Astrocyte (in vitro differentiated cells and primary cell): Measurements from ENCODE around the gene C19orf12. TPM values are rescaled to one million over a fixed set of nuclear protein-coding genes. Genes with fewer than 3 reads are reported as not detected.

ENCODE experiments used
- DNase-seq: peaks from one replicate; pipeline ENCODE4 v3.0.0-alpha.2; 2010; ENCODE audit warnings: low read depth
- FAIRE-seq: peaks from 2 replicates; lab custom pipeline; 2011; peaks lifted over from hg19 to GRCh38; lab: Jason Lieb, UNC
- H2AFZ ChIP-seq: 2 replicates; pipeline ENCODE4 v1.6.0; 2012; ENCODE audit warnings: low read depth, low read length, inconsistent platforms
- H3K27ac ChIP-seq: 2 replicates; pipeline ENCODE4 v1.5.1; 2011; ENCODE audit warnings: low read depth, low read length, inconsistent platforms
- H3K27me3 ChIP-seq: 2 replicates; pipeline ENCODE4 v1.6.0; 2011; ENCODE audit warnings: low read length, inconsistent platforms; ENCODE audit not compliant: insufficient read depth
- H3K36me3 ChIP-seq: 2 replicates; pipeline ENCODE4 v1.5.1; 2011; ENCODE audit warnings: low read length, inconsistent platforms; ENCODE audit not compliant: insufficient read depth
- H3K4me1 ChIP-seq: 2 replicates; pipeline ENCODE4 v1.5.1; 2011; ENCODE audit warnings: low read length, inconsistent platforms; ENCODE audit not compliant: insufficient read depth
- H3K4me2 ChIP-seq: 2 replicates; pipeline ENCODE4 v1.6.0; 2012; ENCODE audit warnings: low read length, inconsistent platforms
- H3K4me3 ChIP-seq: 2 replicates; pipeline ENCODE4 v1.5.1; 2011; ENCODE audit warnings: low read depth, mild to moderate bottlenecking, low read length, inconsistent platforms; ENCODE audit not compliant: insufficient read depth
- H3K79me2 ChIP-seq: 2 replicates; pipeline ENCODE4 v1.6.0; 2012; ENCODE audit warnings: mild to moderate bottlenecking, low read length, inconsistent platforms; ENCODE audit not compliant: insufficient read depth
- H3K9ac ChIP-seq: 2 replicates; pipeline ENCODE4 v1.6.0; 2012; ENCODE audit warnings: mild to moderate bottlenecking, low read length, inconsistent platforms
- H3K9me3 ChIP-seq: 2 replicates; pipeline ENCODE4 v1.5.1; 2012; ENCODE audit warnings: low read depth, mild to moderate bottlenecking, low read length, inconsistent platforms; ENCODE audit not compliant: insufficient read depth
- H4K20me1 ChIP-seq: 2 replicates; pipeline ENCODE4 v1.6.0; 2012; ENCODE audit warnings: low read length, inconsistent platforms; ENCODE audit not compliant: insufficient read depth
- H3K27ac Mint-ChIP-seq: one replicate; pipeline ENCODE4 v1.8.0; 2021; ENCODE audit warnings: mild to moderate bottlenecking, mixed read lengths; ENCODE audit not compliant: unreplicated experiment
- H3K27me3 Mint-ChIP-seq: one replicate; pipeline ENCODE4 v1.8.0; 2021; ENCODE audit warnings: low read depth, mixed read lengths; ENCODE audit not compliant: unreplicated experiment
- H3K36me3 Mint-ChIP-seq: one replicate; pipeline ENCODE4 v1.8.0; 2021; ENCODE audit warnings: low read depth, mixed read lengths; ENCODE audit not compliant: unreplicated experiment
- H3K4me1 Mint-ChIP-seq: one replicate; pipeline ENCODE4 v1.8.0; 2021; ENCODE audit warnings: low read depth, mixed read lengths; ENCODE audit not compliant: unreplicated experiment
- H3K4me3 Mint-ChIP-seq: one replicate; pipeline ENCODE4 v1.8.0; 2021; ENCODE audit warnings: mild to moderate bottlenecking, moderate library complexity, mixed read lengths; ENCODE audit not compliant: unreplicated experiment
- H3K9me3 Mint-ChIP-seq: one replicate; pipeline ENCODE4 v1.8.0; 2021; ENCODE audit warnings: mild to moderate bottlenecking, mixed read lengths; ENCODE audit not compliant: unreplicated experiment
- EZH2 ChIP-seq: IDR thresholded peaks from 2 replicates; pipeline ENCODE4 v1.6.1; 2012; ENCODE audit warnings: mild to moderate bottlenecking, low read length, inconsistent platforms; ENCODE audit not compliant: insufficient read depth
- total RNA-seq: library from RNA; stranded (reverse); gene quantifications from 2 replicates; pipeline ENCODE4 v1.2.1, GENCODE V29; 2021
- TF ChIP-seq, protein P1 (sequence below): IDR thresholded peaks from 2 replicates; pipeline ENCODE4 v1.5.1; 2011; ENCODE audit warnings: low read depth, mild to moderate bottlenecking, inconsistent platforms, low read length, moderate library complexity; ENCODE audit not compliant: insufficient read depth

Gene C19orf12
- total RNA-seq, 1 donor from 2014 or later = 38.7 TPM

DNA sequence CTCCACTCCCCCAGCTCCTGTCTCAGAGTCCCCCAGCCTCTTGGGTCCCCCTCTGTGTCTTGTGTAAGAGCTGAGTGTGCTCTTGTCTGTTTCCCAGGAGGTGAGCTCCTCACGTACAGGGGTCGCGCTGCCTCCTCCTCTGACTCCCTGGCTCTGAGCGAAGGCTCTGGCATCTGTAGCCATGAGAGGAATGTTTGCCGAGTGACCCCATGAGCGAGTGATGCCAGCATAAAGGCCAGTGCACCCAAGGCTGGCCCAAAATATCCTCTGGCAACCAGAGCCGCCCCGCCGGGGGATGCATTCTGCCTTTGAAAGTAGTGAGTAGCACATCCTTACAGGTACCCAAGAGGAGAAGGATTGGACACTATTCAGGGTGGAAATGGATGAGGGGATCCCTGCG is 26.2 kb upstream of the C19orf12 start:
- H3K4me1 Mint-ChIP-seq = no peaks in the 10 kb centered on the region
- H3K79me2 ChIP-seq = no peaks in the 10 kb centered on the region
- H3K4me1 ChIP-seq = no peaks in the 10 kb centered on the region
- no peak overlapping the region for H3K27ac ChIP-seq
- no peak overlapping the region for H3K4me2 ChIP-seq
- H3K9me3 Mint-ChIP-seq = no peaks in the 10 kb centered on the region
- DNase-seq (no peak), FAIRE-seq (no peak)
- H3K27me3 ChIP-seq = no peaks in the 10 kb centered on the region
- H3K4me3 ChIP-seq = no peak overlapping the region
- H3K9ac ChIP-seq = no peak overlapping the region
- no peaks in the 10 kb centered on the region for H3K36me3 Mint-ChIP-seq
- H3K4me3 Mint-ChIP-seq = no peak overlapping the region
- no peak overlapping the region for H2AFZ ChIP-seq
- TF ChIP-seq, protein P1, sequence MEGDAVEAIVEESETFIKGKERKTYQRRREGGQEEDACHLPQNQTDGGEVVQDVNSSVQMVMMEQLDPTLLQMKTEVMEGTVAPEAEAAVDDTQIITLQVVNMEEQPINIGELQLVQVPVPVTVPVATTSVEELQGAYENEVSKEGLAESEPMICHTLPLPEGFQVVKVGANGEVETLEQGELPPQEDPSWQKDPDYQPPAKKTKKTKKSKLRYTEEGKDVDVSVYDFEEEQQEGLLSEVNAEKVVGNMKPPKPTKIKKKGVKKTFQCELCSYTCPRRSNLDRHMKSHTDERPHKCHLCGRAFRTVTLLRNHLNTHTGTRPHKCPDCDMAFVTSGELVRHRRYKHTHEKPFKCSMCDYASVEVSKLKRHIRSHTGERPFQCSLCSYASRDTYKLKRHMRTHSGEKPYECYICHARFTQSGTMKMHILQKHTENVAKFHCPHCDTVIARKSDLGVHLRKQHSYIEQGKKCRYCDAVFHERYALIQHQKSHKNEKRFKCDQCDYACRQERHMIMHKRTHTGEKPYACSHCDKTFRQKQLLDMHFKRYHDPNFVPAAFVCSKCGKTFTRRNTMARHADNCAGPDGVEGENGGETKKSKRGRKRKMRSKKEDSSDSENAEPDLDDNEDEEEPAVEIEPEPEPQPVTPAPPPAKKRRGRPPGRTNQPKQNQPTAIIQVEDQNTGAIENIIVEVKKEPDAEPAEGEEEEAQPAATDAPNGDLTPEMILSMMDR = no peak
- TF ChIP-seq EZH2 = no peak
- H4K20me1 ChIP-seq = no peaks in the 10 kb centered on the region
- H3K36me3 ChIP-seq = no peaks in the 10 kb centered on the region
- peaks cover 37% of the 10 kb centered on the region for H3K27me3 Mint-ChIP-seq
- H3K9me3 ChIP-seq = no peaks in the 10 kb centered on the region
- no peak overlapping the region for H3K27ac Mint-ChIP-seq

DNA sequence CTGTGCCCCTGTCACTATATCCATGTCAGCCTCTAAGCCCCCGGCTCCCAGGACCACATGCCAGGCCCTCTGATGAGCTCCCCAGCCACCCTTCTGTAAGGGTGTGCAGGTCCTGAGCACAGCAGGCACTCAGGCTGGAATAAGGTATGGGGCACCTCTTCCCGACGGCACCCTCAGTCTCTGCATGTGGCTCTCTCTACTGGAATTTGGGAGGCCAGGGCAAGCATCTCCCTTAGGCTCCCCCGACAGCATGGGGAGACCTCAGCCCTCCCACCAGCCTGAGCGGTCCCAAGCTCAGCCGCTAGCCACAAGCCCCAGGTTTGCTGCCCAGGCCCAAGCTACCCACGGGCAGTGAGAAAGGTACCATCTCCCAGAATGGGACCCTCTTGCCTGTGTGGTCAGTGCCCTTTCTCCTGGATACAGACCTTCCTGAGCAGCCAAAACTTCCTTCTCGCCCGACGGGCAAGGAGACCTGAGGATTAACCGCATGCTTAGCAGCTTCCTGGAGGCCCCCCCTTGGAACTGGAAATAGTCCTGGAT is 22.5 kb upstream of the C19orf12 start:
- Histone ChIP-seq H3K9me3 (no peaks in the 10 kb centered on the region), H3K79me2 (no peaks in the 10 kb centered on the region), H3K4me2 (no peak overlapping the region), H3K27me3 (no peaks in the 10 kb centered on the region), H3K27ac (no peak overlapping the region), H3K4me1 (no peaks in the 10 kb centered on the region), H3K4me3 (no peak overlapping the region), H2AFZ (no peak overlapping the region), H4K20me1 (no peaks in the 10 kb centered on the region), H3K36me3 (no peaks in the 10 kb centered on the region), H3K9ac (no peak overlapping the region)
- TF ChIP-seq EZH2 = no peak
- TF ChIP-seq, protein P1 = no peak
- no peak overlapping the region for H3K27ac Mint-ChIP-seq
- no peaks in the 10 kb centered on the region for H3K36me3 Mint-ChIP-seq
- FAIRE-seq (no peak), DNase-seq (no peak)
- H3K4me1 Mint-ChIP-seq = no peaks in the 10 kb centered on the region
- peaks cover 38% of the 10 kb centered on the region for H3K27me3 Mint-ChIP-seq
- no peak overlapping the region for H3K4me3 Mint-ChIP-seq
- peaks cover 2% of the 10 kb centered on the region for H3K9me3 Mint-ChIP-seq

DNA sequence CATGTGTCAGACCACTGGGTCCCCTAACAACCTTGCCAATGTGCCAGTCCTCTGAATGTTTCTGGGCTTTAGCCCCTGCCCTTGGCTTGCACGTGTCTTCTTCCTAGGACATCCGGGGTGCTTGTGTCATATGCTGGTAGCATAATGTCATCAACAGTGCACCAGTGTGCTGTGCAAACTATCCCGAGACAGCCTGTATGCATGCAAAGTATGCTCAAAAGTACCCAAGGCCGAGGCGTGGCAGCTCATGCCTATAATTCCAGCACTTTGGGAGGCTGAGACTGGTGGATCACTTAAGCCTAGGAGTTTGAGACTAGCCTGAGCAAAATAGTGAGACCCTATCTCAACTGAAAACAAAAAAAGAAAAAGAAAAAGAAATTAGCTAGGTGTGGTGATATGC is 20.8 kb upstream of the C19orf12 start:
- H4K20me1 ChIP-seq = no peaks in the 10 kb centered on the region
- DNase-seq = no peak
- no peaks in the 10 kb centered on the region for H3K36me3 Mint-ChIP-seq
- peaks cover 2% of the 10 kb centered on the region for H3K9me3 Mint-ChIP-seq
- H3K27ac Mint-ChIP-seq = no peak overlapping the region
- H3K4me1 Mint-ChIP-seq = no peaks in the 10 kb centered on the region
- no peak overlapping the region for H3K27ac ChIP-seq
- H3K9ac ChIP-seq = no peak overlapping the region
- no peaks in the 10 kb centered on the region for H3K79me2 ChIP-seq
- no peak overlapping the region for H3K4me3 ChIP-seq
- no peaks in the 10 kb centered on the region for H3K9me3 ChIP-seq
- no peaks in the 10 kb centered on the region for H3K27me3 ChIP-seq
- TF ChIP-seq, protein P1 = no peak
- no peak for TF ChIP-seq EZH2
- no peak overlapping the region for H3K4me3 Mint-ChIP-seq
- H2AFZ ChIP-seq = no peak overlapping the region
- no peak overlapping the region for H3K4me2 ChIP-seq
- no peaks in the 10 kb centered on the region for H3K36me3 ChIP-seq
- no peaks in the 10 kb centered on the region for H3K4me1 ChIP-seq
- no peak for FAIRE-seq
- peaks cover 38% of the 10 kb centered on the region for H3K27me3 Mint-ChIP-seq
